OCI-LY7 (cell line): ENCODE data around the gene KRTAP19-5. TPM values are rescaled to one million over a fixed set of nuclear protein-coding genes. Genes with fewer than 3 reads are reported as not detected.

Source experiments
- BruUV-seq: library from RNA; stranded (reverse); fragments of 400-500 nt; replicated peaks from 2 replicates; lab custom pipeline; 2021; lab: Mats Ljungman, UMichigan
- CTCF ChIA-PET: fragments of 300-600 bp; sonication (Branson Sonifier 250); formaldehyde crosslinking; loops from one replicate; lab custom pipeline; 2022; ENCODE audit warnings: antibody characterized with exemption; ENCODE audit not compliant: unreplicated experiment; lab: Charles Lee
- POLR2A ChIA-PET: fragments of 300-600 bp; sonication (Branson Sonifier 250); formaldehyde crosslinking; loops from one replicate; lab custom pipeline; 2022; ENCODE audit warnings: antibody characterized with exemption; lab: Charles Lee
- DNase-seq: peaks from one replicate; pipeline ENCODE4 v3.0.0-alpha.2; 2015; ENCODE audit warnings: low spot score
- H2AFZ ChIP-seq: fragments of 200-600 bp; sonication (generic), shearing (Covaris generic); 2 replicates; pipeline ENCODE4 v1.6.1; 2014; ENCODE audit warnings: mild to moderate bottlenecking, antibody characterized with exemption, low read length, moderate library complexity
- H3K27ac ChIP-seq: fragments of 200-600 bp; sonication (generic); 2 replicates; pipeline ENCODE4 v1.5.1; 2014; ENCODE audit warnings: mixed run types, low read depth, mild to moderate bottlenecking, moderate library complexity, low read length, inconsistent platforms; ENCODE audit not compliant: poor library complexity, severe bottlenecking
- H3K36me3 ChIP-seq: fragments of 200-600 bp; sonication (generic); 2 replicates; pipeline ENCODE4 v1.6.1; 2014; ENCODE audit warnings: mild to moderate bottlenecking, antibody characterized with exemption, low read length, moderate library complexity, mixed read lengths; ENCODE audit not compliant: insufficient read depth
- H3K4me1 ChIP-seq: fragments of 200-600 bp; sonication (generic); 2 replicates; pipeline ENCODE4 v1.5.1; 2014; ENCODE audit warnings: mild to moderate bottlenecking, low read length; ENCODE audit not compliant: insufficient read depth, poor library complexity, severe bottlenecking
- H3K4me2 ChIP-seq: fragments of 200-600 bp; sonication (generic); 2 replicates; pipeline ENCODE4 v1.6.1; 2014; ENCODE audit warnings: mild to moderate bottlenecking, low read length
- H3K4me3 ChIP-seq: fragments of 200-600 bp; sonication (generic); 2 replicates; pipeline ENCODE4 v1.5.1; 2014; ENCODE audit warnings: mild to moderate bottlenecking, low read depth, low read length; ENCODE audit not compliant: poor library complexity, severe bottlenecking
- H3K79me2 ChIP-seq: fragments of 200-600 bp; sonication (generic); 2 replicates; pipeline ENCODE4 v1.6.1; 2016; ENCODE audit warnings: low read depth, mild to moderate bottlenecking, low read length, moderate library complexity, mixed read lengths; ENCODE audit not compliant: insufficient read depth
- H3K9me2 ChIP-seq: fragments of 200-600 bp; sonication (generic); 2 replicates; pipeline ENCODE4 v1.6.1; 2016; ENCODE audit warnings: mild to moderate bottlenecking, low read length, mixed read lengths; ENCODE audit not compliant: insufficient read depth
- H3K9me3 ChIP-seq: fragments of 200-600 bp; sonication (generic); 2 replicates; pipeline ENCODE4 v1.6.1; 2014; ENCODE audit warnings: mild to moderate bottlenecking, mixed run types, low read length, mixed read lengths
- H4K20me1 ChIP-seq: fragments of 200-600 bp; sonication (generic); 2 replicates; pipeline ENCODE4 v1.6.1; 2014; ENCODE audit warnings: mild to moderate bottlenecking, antibody characterized with exemption, low read length, moderate library complexity, mixed read lengths; ENCODE audit not compliant: insufficient read depth
- CTCF ChIP-seq: fragments of 200-600 bp; sonication (generic); conservative IDR thresholded peaks from 2 replicates; pipeline ENCODE4 v1.5.1; 2014; ENCODE audit warnings: mild to moderate bottlenecking, antibody characterized with exemption, low read length, moderate library complexity, mixed read lengths
- EZH2phosphoT487 ChIP-seq: fragments of 200-600 bp; sonication (generic); IDR thresholded peaks from 2 replicates; pipeline ENCODE4 v1.6.1; 2018; ENCODE audit warnings: low read depth, borderline replicate concordance, mild to moderate bottlenecking, mixed run types, antibody characterized with exemption, low read length, moderate library complexity, mixed read lengths
- intact Hi-C: fragments of 100-400 bp; cut with micrococcal nuclease; formaldehyde crosslinking; loops from one replicate; pipeline ENCODE4 v1.10.0; 2022; ENCODE audit not compliant: unreplicated experiment
- total RNA-seq, 2 experiments: library from RNA; depleted of rRNA in 1 of 2; stranded (reverse); fragments of >200 nt in 1 of 2; shearing (Covaris generic) in 1 of 2; gene quantifications; 2 replicates each; pipeline ENCODE4 v1.2.3, GENCODE V29; 2014 to 2022

KRTAP19-5 gene
- total RNA-seq, 2 experiments from 2014 or later = not detected

GRCh38 chr21:30478004-30478403, 23.9 kb downstream of the KRTAP19-5 start:
- H3K36me3 ChIP-seq = no peaks in the 10 kb centered on the region
- POLR2A ChIA-PET = no interaction called here
- no peaks in the 10 kb centered on the region for H4K20me1 ChIP-seq
- H3K4me1 ChIP-seq = no peaks in the 10 kb centered on the region
- TF ChIP-seq CTCF (no peak), EZH2phosphoT487 (no peak)
- H3K4me2 ChIP-seq = no peak overlapping the region
- no TSS peak for BruUV-seq
- no peak overlapping the region for H2AFZ ChIP-seq
- H3K79me2 ChIP-seq = no peaks in the 10 kb centered on the region
- no peak for DNase-seq
- CTCF ChIA-PET = no interaction called here
- no peak overlapping the region for H3K4me3 ChIP-seq
- no peaks in the 10 kb centered on the region for H3K9me2 ChIP-seq
- intact Hi-C loops = no loop called here
- no peaks in the 10 kb centered on the region for H3K9me3 ChIP-seq
- H3K27ac ChIP-seq = no peak overlapping the region

GRCh38 chr21:30468900-30469714, 32.8 kb downstream of the KRTAP19-5 start:
- no peak for DNase-seq
- Histone ChIP-seq H3K4me3 (no peak overlapping the region), H4K20me1 (no peaks in the 10 kb centered on the region), H3K9me3 (no peaks in the 10 kb centered on the region), H3K9me2 (no peaks in the 10 kb centered on the region), H3K36me3 (no peaks in the 10 kb centered on the region), H3K79me2 (no peaks in the 10 kb centered on the region), H2AFZ (no peak overlapping the region), H3K4me1 (no peaks in the 10 kb centered on the region), H3K4me2 (no peak overlapping the region), H3K27ac (no peak overlapping the region)
- intact Hi-C loops = no loop called here
- no peak for TF ChIP-seq CTCF
- no peak for TF ChIP-seq EZH2phosphoT487
- no TSS peak for BruUV-seq
- ChIA-PET POLR2A (no interaction called here), CTCF (no interaction called here)

- BruUV-seq = no TSS peak
- peak; percentile 73 for TF ChIP-seq CTCF
- TF ChIP-seq EZH2phosphoT487 = no peak
- POLR2A ChIA-PET = no interaction called here
- Histone ChIP-seq H3K4me2 (no peak overlapping the region), H3K27ac (no peak overlapping the region), H3K4me1 (no peaks in the 10 kb centered on the region), H3K79me2 (no peaks in the 10 kb centered on the region), H3K36me3 (no peaks in the 10 kb centered on the region), H3K4me3 (no peak overlapping the region), H3K9me3 (no peaks in the 10 kb centered on the region), H3K9me2 (no peaks in the 10 kb centered on the region), H2AFZ (no peak overlapping the region), H4K20me1 (no peaks in the 10 kb centered on the region)
- CTCF ChIA-PET = no interaction called here
- peak; percentile 6 for DNase-seq
- intact Hi-C loops = no loop called here
These were observed 38.2 kb downstream of the KRTAP19-5 start for GRCh38 chr21:30463713-30464112.
